ENCODE results near the gene TMIGD1. TPM values are rescaled to one million over a fixed set of nuclear protein-coding genes. Genes with fewer than 3 reads are reported as not detected.
A peak's percentile ranks its signal among the peaks of the same experiment; 100 is the strongest.

Gene TMIGD1
- total RNA-seq, 3 donors from 2014 or later: 102 to 288 (median 119) TPM

DNA sequence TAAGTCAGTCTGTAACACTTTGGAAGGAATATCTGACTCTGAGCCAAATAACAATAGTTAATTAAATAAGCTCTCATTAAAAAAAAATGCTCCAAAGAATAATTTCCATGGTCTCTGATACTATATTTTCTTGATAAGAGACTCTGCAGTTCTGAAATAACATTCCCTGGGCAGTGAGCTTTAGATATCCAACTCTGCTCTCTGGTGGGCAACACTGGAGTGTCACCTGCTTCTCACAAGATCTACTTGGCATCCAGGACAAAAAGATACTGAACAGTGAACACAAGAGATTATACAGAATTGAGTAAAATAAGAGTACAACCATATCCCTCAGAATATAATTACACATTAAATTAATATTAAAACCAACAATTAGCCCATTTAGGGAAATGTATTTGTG is 55.8 kb downstream of the TMIGD1 start:
- TF ChIP-seq, protein P1, sequence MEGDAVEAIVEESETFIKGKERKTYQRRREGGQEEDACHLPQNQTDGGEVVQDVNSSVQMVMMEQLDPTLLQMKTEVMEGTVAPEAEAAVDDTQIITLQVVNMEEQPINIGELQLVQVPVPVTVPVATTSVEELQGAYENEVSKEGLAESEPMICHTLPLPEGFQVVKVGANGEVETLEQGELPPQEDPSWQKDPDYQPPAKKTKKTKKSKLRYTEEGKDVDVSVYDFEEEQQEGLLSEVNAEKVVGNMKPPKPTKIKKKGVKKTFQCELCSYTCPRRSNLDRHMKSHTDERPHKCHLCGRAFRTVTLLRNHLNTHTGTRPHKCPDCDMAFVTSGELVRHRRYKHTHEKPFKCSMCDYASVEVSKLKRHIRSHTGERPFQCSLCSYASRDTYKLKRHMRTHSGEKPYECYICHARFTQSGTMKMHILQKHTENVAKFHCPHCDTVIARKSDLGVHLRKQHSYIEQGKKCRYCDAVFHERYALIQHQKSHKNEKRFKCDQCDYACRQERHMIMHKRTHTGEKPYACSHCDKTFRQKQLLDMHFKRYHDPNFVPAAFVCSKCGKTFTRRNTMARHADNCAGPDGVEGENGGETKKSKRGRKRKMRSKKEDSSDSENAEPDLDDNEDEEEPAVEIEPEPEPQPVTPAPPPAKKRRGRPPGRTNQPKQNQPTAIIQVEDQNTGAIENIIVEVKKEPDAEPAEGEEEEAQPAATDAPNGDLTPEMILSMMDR (IDR thresholded peaks at IDR 0.05): no peak
- intact Hi-C loops (cut with DNase I, micrococcal nuclease): no loop called here
- Histone ChIP-seq H3K9me3 (no peaks in the 10 kb centered on the region), H3K4me1 (ENCODE audit: low read depth) (no peaks in the 10 kb centered on the region), H3K4me3 (no peak overlapping the region), H3K36me3 (ENCODE audit: low read depth) (no peaks in the 10 kb centered on the region)
- DNase-seq: peak in 1 of 3 donors; percentile 20
- ATAC-seq: no peak

- TF ChIP-seq, protein P1 (IDR thresholded peaks at IDR 0.05): no peak
- Histone ChIP-seq H3K36me3 (ENCODE audit: low read depth) (no peaks in the 10 kb centered on the region), H3K9me3 (no peaks in the 10 kb centered on the region), H3K4me1 (ENCODE audit: low read depth) (no peaks in the 10 kb centered on the region), H3K4me3 (no peak overlapping the region)
- intact Hi-C loops (cut with DNase I, micrococcal nuclease): no loop called here
- DNase-seq: no peak
- ATAC-seq: no peak
Measured at GRCh38 chr17:30275911-30276310, 57.9 kb downstream of the TMIGD1 start.

DNA sequence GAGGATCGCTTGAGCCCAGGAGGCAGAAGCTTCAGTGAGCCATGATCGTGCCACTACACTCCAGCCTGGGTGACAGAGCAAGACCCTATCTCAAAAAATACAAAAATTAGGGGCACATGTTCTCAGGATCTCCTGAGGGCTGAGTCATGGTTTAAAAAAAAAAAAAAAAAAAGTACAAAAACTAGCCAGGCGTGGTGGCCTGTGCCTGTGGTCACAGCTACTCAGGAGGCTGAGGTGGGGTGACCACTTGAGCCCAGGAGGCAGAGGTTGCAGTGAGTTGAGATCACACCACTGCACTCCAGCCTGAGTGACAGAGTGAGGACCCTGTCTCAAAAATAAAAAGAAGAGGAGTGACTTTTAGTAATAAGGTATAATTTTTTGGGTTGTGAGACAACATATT is 59.0 kb downstream of the TMIGD1 start:
- no peak overlapping the region for H3K4me3 ChIP-seq
- intact Hi-C loops (cut with DNase I, micrococcal nuclease): no loop called here
- no peaks in the 10 kb centered on the region for H3K36me3 ChIP-seq (ENCODE audit: low read depth)
- H3K4me1 ChIP-seq (ENCODE audit: low read depth): no peaks in the 10 kb centered on the region
- no peaks in the 10 kb centered on the region for H3K9me3 ChIP-seq
- ATAC-seq (no peak), DNase-seq (no peak)
- TF ChIP-seq, protein P1 (IDR thresholded peaks at IDR 0.05): no peak

GRCh38 chr17:30273373-30273772 is 60.5 kb downstream of the TMIGD1 start:
- DNase-seq: no peak
- Histone ChIP-seq H3K36me3 (ENCODE audit: low read depth) (no peaks in the 10 kb centered on the region), H3K4me3 (no peak overlapping the region), H3K4me1 (ENCODE audit: low read depth) (no peaks in the 10 kb centered on the region), H3K9me3 (no peaks in the 10 kb centered on the region)
- intact Hi-C loops (cut with DNase I, micrococcal nuclease): no loop called here
- TF ChIP-seq, protein P1 (IDR thresholded peaks at IDR 0.05): no peak
- ATAC-seq: no peak

DNA sequence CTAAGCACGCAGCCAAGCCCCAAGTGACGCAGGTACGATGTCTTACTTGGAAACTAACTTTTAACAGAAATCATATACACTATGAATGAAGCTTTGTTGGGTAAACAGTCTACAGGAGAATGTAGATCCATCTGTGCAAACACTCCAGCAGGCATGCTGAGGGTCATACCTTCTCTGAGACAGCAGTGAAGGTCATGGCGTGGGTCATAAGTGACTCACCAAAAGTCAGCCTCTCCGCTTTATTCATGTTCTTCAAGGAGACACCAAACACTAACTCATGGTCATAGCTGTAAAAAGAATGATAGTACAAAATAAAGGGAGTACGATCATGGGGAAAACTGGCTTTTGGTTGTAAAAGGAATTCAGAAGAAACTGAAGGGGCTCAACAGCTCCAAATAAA is 62.8 kb downstream of the TMIGD1 start:
- no peak for ATAC-seq
- H3K9me3 ChIP-seq: no peaks in the 10 kb centered on the region
- H3K4me3 ChIP-seq: no peak overlapping the region
- intact Hi-C loops (cut with DNase I, micrococcal nuclease): no loop called here
- TF ChIP-seq, protein P1 (IDR thresholded peaks at IDR 0.05): no peak
- H3K36me3 ChIP-seq (ENCODE audit: low read depth): no peaks in the 10 kb centered on the region
- no peaks in the 10 kb centered on the region for H3K4me1 ChIP-seq (ENCODE audit: low read depth)
- DNase-seq: no peak

DNA sequence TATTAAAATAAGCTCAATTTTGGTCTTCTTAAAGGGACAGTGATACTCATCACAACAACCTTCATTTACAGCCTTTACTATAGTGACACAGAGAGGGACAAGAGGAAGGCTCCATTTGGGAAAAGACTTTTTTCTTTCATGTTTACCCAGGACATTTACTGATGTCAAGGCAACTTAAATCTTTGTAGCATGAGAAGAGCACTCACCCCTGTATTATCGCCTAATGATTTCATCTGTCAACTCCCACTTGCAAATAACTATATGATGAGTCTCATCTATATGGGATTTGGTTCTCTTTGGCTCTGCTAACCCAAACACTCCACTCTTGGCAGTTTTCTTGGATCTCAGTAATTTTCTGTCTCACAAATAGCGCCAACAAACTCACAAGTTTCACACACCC is 66.2 kb downstream of the TMIGD1 start:
- Histone ChIP-seq H3K4me3 (no peak overlapping the region), H3K36me3 (ENCODE audit: low read depth) (no peaks in the 10 kb centered on the region), H3K4me1 (ENCODE audit: low read depth) (no peaks in the 10 kb centered on the region), H3K9me3 (no peaks in the 10 kb centered on the region)
- ATAC-seq (no peak), DNase-seq (no peak)
- TF ChIP-seq, protein P1 (IDR thresholded peaks at IDR 0.05): no peak
- intact Hi-C loops (cut with DNase I, micrococcal nuclease): no loop called here
